Measurements from ENCODE around the gene ADARB1.

ADARB1 gene

DNA sequence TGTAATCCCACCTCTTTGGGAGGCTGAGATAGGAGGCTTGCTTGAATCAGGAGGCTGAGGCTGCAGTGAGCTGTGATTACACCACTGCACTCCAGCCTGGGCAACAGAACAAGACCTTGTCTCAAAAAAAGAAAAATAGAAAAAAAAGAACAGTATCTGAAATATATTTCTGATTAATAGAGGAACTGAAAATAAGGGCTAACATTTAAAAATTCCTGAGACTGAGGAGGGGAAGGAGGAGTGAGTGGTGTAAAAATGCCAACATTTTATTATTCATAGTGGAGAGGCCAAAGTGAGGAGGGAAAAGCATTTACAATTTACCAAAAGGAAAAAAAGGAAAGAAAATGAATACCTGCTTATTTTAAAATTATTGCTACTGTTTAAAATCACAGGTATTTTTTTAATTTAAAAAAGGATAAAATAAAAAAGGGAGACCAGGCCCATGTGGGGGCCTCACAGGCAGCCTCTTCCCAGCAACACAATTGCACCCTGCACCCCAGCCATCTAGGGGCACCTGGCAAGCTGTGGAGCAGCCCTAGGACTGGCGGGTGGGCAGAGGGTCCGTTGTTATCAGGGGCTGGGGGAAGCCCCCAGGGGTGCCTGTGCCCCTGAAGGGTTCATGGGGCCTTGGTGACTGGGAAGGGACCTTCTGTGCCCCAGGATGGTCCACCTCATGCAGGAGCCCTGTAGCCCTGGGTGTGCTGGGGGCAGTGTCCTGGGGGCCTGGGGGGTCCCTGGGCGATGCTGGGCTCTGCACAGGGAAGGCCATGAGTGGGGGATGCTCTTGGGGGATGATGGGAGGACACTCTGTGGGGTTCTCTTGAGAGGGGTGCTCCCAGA, 34.8 kb upstream of the ADARB1 start:
- no peak for DNase-seq

DNA sequence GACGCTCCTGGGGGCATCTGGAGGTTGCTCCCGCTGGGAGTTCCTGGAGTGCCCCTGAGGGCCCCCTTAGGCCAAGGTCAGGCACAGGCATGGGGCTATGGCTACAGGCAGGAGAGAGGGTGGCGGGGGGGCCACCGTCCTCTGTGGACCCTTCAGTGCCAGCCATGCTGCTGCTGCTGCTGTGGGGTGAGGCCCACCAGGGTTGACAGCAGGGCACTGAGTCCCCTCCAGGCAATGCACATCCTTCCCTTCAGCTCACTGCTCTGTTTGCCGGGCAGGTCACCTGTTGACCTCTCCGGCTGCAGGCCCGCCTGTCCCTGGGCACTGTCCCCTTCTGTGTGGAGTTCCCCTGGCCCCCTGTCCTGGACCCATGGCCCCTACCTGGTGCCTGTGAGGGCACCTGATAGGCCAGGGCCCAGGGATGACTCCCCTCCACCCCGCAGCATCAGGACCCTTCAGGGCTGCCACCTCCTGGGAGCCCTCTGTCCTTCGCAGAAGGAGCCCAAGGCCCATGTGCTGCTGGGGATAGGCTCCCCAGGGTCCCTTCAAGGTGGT, 34.1 kb upstream of the ADARB1 start:
- no peak for DNase-seq

DNA sequence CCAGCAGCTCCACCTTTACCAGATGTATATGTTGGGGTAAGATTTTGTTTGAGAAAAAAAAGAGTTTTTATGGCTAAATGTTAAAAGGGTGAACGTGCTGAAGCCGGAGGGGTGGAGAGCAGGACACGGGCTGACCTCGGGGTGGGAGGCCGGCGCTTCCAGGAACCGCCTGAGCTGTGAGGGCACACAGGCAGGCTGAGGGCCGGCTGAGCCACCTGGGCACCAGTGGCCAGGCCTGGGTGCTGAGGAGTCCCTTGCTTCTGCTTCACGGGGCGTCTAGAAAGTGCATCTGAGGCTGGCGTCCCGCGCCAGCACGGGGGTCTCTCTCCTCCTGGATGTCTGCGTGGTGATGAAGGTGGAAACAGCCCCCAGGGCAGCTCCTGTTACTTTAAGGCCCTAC, 33.6 kb upstream of the ADARB1 start:
- DNase-seq: no peak

DNA sequence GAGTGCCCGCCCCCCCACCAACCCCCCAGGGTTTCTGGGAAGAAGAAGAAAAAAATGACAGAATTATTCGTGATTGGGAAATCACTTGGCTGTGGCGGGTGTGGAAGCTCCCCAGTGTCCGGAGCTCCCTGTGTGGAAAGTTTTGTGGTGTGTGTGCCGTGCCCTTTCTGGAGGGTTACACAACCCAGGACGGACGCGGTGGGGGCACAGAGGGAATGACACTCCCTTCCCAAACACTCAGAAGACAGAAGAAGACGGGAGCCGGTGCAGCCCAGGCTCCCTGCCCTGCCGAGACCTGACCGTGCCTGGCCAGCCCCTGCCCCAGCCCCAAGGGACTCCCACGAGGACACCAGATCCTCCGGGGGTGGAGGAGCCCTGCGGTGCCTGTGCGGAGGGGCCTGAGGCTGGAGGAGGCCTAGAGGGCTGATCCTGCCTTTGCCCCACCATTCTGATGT, 33.0 kb upstream of the ADARB1 start:
- no peak for DNase-seq

DNA sequence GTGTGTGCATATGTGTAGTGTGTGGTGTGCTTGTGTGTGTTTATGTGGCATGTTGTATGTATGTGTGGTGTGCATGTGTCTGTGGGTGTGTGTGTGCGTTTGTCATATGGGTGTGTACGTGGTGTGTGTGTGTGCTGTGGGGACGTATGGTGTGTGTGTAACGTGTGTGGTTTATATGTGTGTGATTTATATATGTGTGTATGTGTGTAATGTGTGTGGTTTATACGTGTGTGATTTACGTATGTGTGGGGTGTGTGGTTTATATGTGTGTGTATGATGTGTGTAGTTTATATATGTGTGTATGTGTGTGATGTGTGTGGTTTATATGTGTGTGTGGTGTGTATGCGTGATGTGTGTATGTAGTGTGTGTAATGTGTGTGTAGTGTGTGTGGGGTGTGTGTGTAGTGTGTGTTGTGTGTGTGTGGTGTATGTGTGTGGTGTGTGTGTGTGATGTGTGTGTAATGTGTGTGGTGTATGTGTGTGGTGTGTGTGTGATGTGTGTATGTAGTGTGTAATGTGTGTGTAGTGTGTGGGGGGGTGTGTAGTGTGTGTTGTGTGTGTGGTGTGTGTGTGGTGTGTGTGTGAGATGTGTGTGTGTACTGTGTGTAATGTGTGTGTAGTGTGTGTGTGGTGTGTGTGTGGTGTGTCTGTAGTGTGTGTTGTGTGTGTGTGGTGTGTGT, 32.3 kb upstream of the ADARB1 start:
- DNase-seq: no peak

DNA sequence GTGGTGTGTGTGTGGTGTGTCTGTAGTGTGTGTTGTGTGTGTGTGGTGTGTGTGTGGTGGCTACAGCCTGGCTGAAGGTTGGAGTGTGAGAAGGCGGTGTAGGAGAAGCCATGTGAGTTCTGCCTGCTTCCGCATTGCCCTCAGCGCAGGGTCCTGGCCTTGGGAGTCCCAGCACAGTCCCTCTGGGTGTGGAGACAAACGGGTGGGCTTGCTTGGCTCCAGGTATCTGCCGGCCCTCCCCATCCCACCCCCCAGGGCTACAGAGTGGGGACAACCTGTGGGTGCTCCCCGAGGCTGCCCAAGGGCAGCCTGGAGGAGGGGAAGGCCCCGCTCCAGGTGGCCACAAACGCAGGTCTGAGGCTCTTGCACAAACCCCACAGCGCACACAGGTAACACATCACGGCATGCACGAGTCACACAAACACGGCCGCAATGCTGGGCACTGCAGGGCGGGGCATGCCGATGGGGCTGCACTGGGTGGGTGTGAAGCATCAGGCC, 31.7 kb upstream of the ADARB1 start:
- DNase-seq: no peak

DNA sequence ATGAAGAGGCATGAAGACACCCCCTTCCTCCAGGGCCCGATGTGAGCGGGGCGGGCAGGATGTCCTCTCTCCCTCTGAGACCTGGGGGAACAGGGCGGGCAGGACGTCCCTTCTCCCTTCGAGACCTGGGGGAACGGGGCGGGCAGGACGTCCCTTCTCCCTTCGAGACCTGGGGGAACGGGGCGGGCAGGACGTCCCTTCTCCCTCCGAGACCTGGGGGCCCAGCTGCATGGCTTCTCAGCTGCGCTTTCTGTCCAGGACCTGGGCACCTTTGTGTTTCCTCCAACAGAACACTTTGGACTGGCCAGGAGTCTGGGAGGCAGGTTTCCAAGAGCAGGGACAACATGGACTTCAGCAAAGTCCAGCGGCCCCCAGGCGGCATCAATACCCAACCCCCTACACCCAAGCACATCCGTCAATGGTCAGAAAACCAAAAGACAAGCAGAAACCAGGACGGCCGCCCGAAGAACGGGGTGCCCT, 30.8 kb upstream of the ADARB1 start:
- DNase-seq: peak; percentile 31

DNA sequence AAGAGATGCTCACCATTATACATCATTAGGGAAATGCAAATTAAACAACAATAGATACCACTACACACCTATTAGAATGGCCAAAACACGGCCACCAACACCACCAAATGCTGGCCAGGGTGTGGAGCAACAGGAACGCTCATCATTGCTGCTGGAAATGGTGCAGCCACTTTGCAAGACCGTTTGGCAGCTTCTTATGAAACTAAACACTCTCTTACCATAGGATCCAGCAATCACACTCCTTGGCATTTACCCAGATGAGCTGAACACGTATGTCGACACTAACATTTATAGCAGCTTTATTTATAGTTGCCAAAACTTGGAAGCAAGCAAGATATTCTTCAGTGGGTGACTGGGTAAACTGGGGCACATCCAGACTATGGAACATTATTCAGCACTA, 28.9 kb upstream of the ADARB1 start:
- DNase-seq: peak; percentile 36

DNA sequence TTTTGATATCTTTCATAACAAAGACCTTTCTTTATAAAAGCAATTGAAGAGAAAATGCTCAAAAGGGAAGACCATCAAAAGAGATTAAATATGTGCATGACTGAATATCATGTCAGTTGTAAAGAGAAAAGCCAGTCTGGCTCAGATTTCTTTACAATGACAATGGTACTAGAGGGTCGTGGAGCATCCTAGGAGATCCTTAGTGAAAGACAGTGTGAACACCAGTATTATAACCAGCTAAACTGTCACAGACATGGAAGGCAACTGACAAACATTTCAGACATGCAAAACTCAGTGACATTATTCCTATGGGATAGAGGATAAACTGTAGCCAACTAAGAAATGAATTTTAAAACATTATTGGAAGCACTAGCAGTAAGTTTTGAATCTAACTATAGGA, 27.1 kb upstream of the ADARB1 start:
- DNase-seq: no peak

DNA sequence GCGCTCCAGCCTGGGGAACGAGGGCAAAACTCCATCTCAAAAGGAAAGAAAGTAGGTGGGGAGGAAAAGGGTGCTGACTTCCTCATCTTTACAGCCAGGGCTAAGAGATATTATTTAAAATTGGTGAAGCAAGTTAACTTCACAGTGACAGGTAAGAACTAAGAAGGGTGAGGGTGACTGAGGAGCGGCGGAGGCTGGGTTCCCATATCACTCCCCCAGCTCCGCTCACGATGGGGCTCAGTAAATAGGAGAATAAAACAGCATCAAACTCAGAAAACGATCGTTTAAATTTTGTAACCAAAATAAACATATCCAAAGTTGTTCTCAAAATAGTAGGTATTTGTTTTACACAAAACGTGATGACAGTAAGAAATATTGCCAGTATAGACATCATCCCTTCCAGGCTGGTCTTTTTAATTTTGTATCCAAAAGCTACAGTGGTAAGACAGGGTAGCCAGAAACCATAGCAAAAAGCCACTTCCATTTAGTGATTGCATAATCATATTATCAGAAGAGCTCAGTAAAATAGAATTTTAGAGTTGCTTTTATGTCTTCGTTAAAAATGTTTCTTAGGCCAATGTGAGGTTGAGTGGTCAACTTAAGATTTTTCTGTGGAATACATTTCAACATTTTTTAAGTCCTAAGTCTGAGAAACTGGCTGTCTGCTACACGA, 26.2 kb upstream of the ADARB1 start:
- peak; percentile 25 for DNase-seq

DNA sequence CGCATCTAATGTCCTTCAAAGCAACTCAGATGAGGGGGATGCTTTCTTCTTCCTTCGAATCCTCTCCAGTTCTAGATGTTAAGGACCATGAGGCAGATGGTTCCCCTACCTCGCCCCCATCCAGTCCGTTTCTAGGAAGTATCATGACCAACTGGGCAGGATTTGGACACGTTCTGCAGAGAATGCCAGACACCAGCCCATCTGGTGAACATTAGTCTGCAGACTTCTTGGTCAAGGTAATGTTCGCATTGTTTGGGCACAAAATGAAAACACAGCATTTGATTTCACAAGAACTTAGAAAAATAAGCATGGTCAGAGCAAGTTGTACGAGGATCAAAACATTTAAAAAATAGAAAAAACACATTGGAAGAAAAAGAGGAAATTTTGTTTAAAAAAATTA, 25.4 kb upstream of the ADARB1 start:
- peak; percentile 13 for DNase-seq

DNA sequence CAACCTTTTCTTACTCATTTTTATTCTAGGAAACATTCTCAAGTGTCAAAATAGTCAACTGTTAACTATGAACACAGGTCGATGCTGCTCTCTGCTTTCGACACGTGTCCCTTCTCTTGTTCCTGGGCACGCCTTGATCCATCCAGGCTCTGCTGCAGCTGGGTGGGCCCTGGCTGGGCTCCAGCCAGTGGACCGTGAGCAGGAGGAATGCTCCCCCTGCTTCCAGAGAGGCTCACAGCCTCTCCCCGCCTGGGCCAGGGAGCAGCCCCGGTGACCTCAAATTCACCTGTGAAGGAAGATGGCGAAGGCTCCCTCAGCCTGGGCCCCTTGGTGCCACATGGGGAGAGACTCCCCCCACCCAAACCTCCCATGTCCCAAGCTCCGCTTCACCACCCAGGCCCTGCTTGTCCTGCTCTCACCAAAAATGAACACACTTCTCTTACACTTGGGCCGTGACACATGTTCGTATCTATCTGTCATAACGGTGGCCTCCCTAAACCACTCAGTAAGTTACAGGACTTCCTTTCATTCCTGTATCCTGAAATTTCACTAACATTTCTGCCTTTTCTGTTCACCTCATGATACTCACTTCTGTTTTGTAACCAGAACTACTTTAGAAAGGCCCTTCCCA, 24.6 kb upstream of the ADARB1 start:
- peak; percentile 14 for DNase-seq

DNA sequence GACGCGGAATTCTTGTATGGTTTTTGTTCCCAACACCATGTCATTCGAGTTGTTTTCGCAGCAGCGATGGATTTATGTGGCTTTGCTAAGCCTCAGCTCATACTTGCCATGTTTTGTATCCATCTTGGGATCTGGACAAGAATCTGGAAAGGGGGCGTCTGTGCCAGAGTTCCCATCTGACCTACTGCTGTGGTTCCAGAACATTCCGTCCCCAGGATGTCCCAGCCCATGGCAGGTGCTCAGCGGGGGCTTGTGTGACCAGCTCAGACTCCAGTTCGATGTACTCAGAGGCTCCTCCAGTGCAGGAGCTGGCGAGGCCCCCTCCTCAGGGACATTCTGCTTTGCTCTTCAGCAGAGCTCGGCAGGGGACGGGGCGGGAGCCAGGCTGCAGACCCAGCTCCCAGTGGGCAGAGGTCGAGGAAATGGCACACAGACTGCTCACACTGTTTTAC, 24.0 kb upstream of the ADARB1 start:
- no peak for DNase-seq

DNA sequence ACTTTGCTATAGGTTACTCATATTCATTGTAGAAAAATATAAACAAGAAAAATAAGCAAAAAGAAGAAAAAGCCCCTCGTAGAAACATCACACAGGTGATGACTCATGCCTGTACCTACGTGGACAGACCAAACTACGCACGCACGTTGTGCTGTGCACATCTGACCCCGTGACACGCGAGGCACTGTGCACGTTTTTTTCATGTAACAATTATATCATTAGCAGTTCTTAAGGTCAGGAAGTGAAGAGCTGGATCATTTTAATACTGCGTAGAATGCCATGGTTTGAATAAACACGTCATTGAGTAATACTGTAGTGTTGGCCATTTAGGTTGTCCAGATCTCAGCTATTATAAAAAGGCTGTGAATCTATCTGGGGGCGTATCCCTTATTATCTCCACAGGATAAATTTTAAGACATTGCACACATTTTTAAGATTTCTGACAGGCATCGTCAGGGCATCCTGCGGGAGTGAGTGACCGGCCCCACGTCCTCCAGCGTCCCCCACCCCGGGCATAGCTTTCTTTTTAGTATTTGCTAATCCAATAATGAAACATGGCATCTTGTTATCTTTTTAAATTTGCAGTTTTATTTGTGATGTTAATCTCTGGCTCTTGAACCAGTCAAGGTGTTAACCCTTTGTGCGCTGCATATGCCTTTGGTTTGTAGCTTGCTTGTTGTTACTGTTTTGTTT, 23.4 kb upstream of the ADARB1 start:
- no peak for DNase-seq

DNA sequence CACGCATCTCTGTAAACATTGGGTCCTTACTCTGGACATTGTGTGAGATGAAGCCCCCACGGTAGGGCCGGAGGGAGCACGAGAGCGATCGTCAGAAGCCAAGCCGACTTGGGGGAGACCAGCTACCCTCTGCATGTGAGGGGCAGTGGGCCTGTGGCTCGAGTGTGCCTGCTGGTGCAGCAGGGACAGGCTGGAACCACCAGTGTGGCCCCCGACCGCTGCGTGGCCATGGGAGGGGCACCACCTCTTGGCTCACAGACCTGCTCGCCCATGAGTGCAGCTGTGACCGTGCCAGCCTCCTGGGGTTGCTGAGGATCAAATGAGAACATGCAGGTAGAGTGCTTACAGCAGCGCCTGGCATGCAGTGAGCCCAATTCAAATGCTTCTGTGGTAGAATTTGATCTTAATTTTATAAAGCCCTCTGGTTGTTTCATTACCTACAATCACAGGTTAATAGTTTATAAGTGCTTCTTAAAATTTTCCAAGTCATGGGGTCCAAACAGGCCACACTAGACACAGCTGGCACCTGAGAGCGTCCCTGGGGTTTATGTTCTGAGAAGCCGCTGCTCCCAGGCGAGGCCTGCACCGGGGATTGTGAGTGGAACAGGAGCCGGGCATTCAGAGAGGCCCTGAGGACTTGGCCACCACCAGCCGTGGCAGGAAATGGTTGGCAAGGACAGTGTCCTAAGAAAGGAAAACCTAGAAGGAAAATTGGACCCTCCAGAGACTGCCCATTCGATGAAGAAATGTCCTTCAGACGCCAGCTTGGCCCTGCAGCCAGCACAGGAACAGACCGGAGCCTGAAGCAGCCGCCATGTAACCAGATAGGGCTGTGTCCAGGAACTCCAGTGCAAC, 22.6 kb upstream of the ADARB1 start:
- no peak for DNase-seq

DNA sequence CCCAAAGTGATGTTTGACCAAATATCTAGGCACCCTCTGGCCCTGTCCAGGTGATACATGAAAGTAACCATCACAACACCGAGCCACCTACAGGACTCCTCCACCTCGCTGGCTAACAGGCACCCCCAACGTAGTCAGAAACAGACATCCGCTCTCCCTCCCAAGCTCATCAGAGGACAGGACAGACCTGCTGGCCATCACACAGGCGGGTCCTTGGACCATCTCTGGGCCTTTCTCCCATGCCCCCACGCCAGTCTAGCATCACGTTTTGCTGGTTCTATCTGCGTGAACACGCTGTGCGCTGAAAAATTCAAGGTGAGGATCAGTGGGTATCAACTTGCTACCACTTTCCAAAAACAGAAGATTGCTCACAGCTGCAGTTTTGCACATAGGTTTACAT, 21.4 kb upstream of the ADARB1 start:
- no peak for DNase-seq

DNA sequence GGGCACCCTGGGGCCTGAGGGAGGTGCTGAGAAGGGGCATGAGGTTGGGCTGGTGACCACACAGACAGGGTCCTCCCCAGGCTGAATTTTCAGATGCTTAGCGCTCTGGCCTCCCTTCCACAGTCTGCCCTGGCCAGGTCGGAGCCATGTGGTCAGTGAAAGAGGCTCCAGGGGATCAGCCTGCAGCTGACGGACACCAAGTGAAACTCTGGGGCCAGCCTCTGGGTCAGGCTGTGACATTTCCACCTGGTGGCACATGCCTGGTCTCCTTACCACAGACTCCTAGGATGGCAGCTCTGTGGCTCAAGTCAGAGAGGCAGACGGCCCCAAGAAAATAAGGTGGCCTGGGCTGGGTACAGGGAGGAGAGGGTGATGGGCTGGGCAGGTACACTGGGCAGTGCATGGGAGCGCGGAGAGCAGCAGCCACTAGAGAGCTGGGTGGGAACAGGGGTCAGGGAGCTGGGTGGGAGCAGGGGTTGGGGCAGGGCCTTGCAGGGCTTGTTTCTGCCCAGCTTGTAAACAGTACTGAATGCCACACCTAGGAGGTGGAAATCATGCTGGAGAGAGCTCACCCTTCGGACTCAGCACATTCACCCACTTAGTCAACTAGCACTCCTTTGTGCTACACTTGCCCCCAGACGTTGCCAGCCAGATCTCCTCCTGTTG, 20.7 kb upstream of the ADARB1 start:
- DNase-seq: no peak

DNA sequence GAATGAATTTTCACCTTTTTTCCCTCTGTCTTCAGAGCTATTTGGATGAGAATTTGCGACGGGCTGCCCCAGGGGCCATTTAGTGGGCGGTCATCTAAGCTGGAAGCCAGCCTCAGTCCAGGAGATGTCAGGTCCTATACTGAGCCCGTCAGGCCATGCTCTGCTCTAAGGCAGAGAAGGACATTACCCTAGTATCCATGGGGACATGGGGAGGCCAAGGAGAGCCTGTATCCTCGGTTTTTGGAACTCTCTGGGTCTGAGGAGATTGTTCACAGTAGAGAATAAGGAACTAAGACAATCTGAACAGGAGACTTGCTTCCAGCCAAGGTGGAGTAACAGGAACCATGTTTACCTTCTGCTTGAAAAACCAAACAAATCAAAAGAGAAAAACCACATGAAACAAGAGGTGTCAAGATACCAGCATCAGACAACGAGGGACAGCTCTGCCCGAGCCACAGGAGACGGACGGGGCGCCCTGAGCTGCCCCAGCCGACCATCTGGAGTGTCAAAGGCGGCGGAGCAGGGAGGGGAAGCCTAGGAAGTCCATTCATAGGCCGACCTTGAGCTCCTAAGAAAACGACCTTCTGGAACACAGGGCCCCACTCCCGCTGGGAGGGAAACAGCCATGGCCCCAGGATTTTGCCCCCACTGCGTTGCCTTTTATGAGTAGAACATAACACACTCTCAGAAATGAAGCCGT, 20.0 kb upstream of the ADARB1 start:
- DNase-seq: no peak

DNA sequence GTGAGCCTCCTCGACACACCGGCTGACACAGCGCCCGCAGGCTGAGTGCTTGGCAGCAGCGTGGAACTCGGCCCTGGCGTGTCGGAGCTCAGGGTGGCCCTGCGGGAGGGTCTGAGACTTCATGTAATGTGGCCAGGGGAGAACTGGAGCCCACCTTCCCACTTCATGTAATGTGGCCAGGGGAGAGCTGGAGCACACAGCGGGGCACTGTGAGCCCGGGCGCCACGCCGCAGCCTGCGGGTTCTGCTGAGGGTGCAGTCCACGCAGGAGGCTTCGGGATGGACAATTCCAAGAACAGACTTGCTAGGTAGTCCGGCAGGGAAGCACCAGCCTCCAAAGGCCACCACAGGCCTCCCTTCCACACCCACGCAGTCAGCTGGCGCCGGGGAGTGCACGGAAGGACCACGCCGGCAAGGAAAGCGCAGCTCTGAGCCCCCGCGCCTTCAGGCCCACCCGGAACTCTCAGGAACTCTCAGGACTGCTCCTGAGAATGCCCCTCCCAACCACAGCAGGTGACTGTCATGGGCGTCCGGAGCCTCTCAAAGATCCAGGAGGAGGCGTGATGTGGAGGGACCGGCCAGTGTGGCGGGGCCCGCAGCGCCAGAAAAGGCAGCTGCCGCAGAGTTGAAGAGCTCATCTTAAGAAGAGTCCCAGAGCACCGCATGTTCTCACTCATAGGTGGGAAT, 19.3 kb upstream of the ADARB1 start:
- no peak for DNase-seq

All from activated effector memory CD4-positive, alpha-beta T cell treated with anti-CD3 and anti-CD28 coated beads, Interleukin-2, amount 50 U/mL, for 16 hours (primary cell).